ENCODE results near the gene DACT1. TPM values are rescaled to one million over a fixed set of nuclear protein-coding genes. Genes with fewer than 3 reads are reported as not detected.

The DACT1 gene
- total RNA-seq, 2 donors from 2014 or later, result 3.5 to 21.2 TPM

GRCh38 chr14:58636129-58636528 lies 1.6 kb upstream of the DACT1 start:
- DNase-seq (ENCODE audit: low spot score), result no peak
- Histone ChIP-seq H3K4me1 (peaks cover 0 to 39% of the 10 kb centered on the region in 2 donors), H3K27me3 (no peaks in the 10 kb centered on the region), H3K4me3 (no peak overlapping the region), H3K9me3 (no peaks in the 10 kb centered on the region), H3K36me3 (no peaks in the 10 kb centered on the region), H3K27ac (no peak overlapping the region)
- TF ChIP-seq, protein P1, sequence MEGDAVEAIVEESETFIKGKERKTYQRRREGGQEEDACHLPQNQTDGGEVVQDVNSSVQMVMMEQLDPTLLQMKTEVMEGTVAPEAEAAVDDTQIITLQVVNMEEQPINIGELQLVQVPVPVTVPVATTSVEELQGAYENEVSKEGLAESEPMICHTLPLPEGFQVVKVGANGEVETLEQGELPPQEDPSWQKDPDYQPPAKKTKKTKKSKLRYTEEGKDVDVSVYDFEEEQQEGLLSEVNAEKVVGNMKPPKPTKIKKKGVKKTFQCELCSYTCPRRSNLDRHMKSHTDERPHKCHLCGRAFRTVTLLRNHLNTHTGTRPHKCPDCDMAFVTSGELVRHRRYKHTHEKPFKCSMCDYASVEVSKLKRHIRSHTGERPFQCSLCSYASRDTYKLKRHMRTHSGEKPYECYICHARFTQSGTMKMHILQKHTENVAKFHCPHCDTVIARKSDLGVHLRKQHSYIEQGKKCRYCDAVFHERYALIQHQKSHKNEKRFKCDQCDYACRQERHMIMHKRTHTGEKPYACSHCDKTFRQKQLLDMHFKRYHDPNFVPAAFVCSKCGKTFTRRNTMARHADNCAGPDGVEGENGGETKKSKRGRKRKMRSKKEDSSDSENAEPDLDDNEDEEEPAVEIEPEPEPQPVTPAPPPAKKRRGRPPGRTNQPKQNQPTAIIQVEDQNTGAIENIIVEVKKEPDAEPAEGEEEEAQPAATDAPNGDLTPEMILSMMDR (IDR thresholded peaks at IDR 0.05), result no peak

- Histone ChIP-seq H3K4me3 (peak overlapping the region; percentile 72 to 86), H3K36me3 (peaks cover 8% of the 10 kb centered on the region), H3K27ac (peak overlapping the region; percentile 85 to 95), H3K27me3 (no peaks in the 10 kb centered on the region), H3K9me3 (no peaks in the 10 kb centered on the region), H3K4me1 (peaks cover 0 to 39% of the 10 kb centered on the region in 2 donors)
- TF ChIP-seq, protein P1 (IDR thresholded peaks at IDR 0.05), result no peak
- peak; percentile 84 for DNase-seq (ENCODE audit: low spot score)
These were observed 747 bp upstream of the DACT1 start for GRCh38 chr14:58637040-58637390.

DNA sequence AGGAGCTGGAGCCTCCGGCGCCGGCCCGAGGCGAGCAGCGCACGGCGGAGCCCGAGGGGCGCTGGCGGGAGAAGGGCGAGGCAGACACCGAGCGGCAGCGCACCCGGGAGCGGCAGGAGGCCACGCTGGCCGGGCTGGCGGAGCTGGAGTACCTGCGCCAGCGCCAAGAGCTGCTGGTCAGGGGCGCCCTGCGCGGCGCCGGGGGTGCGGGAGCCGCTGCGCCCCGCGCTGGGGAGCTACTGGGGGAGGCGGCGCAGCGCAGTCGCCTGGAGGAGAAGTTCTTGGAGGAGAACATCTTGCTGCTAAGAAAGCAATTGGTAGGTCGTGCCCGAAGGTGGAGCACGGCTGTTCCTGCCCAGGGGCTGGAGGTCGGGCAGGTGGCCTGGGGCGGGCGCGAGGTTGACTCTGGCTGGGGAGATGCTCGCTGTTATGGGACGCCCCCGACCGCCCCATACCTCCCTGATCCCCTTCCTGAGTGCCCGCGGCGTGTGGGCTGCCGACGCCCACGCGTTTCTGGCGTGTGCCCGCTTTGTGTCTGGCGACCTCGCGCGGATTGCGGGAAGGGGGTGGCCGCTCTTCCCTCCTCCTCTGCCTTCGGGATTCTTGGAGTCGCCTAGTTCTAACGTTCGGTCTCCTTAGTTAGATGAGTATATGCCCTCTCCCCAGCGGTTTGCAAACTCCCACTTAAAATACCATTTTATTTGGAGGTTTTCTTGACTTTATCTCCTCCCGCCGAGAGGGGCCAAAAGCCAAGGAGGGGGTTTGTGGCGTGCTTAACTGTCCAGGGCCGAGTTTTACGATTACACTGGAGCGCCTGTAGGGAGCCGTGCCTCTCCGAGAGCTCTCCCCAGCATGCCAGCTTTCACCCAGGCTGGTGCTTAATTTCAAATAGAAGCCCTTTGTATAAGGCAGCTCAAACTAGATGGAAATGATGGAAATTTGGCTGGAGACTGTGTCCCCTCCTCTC lies 752 bp downstream of the DACT1 start:
- peaks cover 18% of the 10 kb centered on the region for H3K36me3 ChIP-seq
- TF ChIP-seq, protein P1 (IDR thresholded peaks at IDR 0.05), result no peak
- DNase-seq (ENCODE audit: low spot score), result no peak
- H3K4me1 ChIP-seq, result peaks cover 0 to 42% of the 10 kb centered on the region in 2 donors
- peak overlapping the region; percentile 72 to 86 for H3K4me3 ChIP-seq
- peak overlapping the region; percentile 85 to 95 for H3K27ac ChIP-seq
- no peaks in the 10 kb centered on the region for H3K9me3 ChIP-seq
- no peaks in the 10 kb centered on the region for H3K27me3 ChIP-seq

- H3K4me1 ChIP-seq, result peaks cover 0 to 43% of the 10 kb centered on the region in 2 donors
- H3K27ac ChIP-seq, result peak overlapping the region; percentile 85 to 95
- H3K36me3 ChIP-seq, result peaks cover 18% of the 10 kb centered on the region
- H3K27me3 ChIP-seq, result no peaks in the 10 kb centered on the region
- DNase-seq (ENCODE audit: low spot score), result no peak
- no peaks in the 10 kb centered on the region for H3K9me3 ChIP-seq
- TF ChIP-seq, protein P1 (IDR thresholded peaks at IDR 0.05), result no peak
- H3K4me3 ChIP-seq, result peak overlapping the region; percentile 72 to 86
These were observed 1.4 kb downstream of the DACT1 start for GRCh38 chr14:58639198-58639565.

DNA sequence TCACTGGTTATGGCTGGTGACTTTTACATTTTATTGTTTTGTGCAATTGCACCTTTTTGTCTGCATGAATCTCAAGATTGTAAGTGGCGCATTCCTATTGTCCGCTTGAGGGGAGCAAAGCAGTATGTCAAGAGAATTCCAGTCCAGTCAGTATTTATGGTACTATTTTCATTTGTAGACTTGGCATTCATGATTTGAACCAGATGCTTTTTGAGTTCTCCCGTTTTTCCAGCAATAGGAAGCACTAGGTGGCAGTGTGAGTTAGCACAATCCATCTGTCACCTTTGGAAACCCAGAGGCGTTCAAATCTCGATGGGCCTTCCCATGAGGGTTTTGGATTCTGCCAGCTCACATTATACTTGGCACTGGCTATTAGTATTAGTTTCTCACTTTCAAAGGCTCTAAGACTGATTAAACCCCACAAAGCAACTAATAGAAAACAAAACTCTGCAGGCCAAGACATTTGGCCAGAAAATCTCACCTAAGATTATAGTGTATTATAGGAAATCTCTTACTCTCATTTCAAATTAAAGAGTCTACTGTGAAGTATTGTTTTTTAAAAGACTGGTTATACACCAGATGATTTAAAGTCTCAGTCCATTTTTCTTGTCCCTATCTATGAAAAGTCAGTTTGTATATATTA lies 2.2 kb downstream of the DACT1 start:
- Histone ChIP-seq H3K27me3 (no peaks in the 10 kb centered on the region), H3K4me1 (peaks cover 0 to 41% of the 10 kb centered on the region in 2 donors), H3K4me3 (peak overlapping the region; percentile 72 to 86), H3K9me3 (no peaks in the 10 kb centered on the region), H3K27ac (no peak overlapping the region), H3K36me3 (peaks cover 18% of the 10 kb centered on the region)
- TF ChIP-seq, protein P1 (IDR thresholded peaks at IDR 0.05), result peak; percentile 38 to 73
- peak; percentile 64 for DNase-seq (ENCODE audit: low spot score)

All from right atrium auricular region (tissue), 2 donors.